Peyer's patch (tissue), 4 donors: ENCODE data around the gene TMEM256. TPM values are rescaled to one million over a fixed set of nuclear protein-coding genes. Genes with fewer than 3 reads are reported as not detected.
"Not testable (repeated sequence)": the region's sequence is repeated elsewhere in the genome, so short reads cannot be mapped to it uniquely, and the experiment has no call there.

ENCODE experiments used
- DNase-seq, 3 donors: peaks; one replicate each; pipeline ENCODE4 v3.0.0-alpha.2; 2017 to 2019
- H3K27ac ChIP-seq, 4 donors: fragments of 200-600 bp; sonication (generic); one replicate each; pipeline ENCODE4 v1.5.1; 2016 to 2019
- H3K27me3 ChIP-seq, 2 donors: fragments of 200-600 bp; sonication (generic); one replicate each; pipeline ENCODE4 v1.5.1; 2019
- H3K36me3 ChIP-seq, 3 donors: fragments of 200-600 bp; sonication (generic); one replicate each; pipeline ENCODE4 v1.5.1; 2016 to 2019
- H3K4me1 ChIP-seq, 4 donors: fragments of 200-600 bp; sonication (generic); one replicate each; pipeline ENCODE4 v1.5.1; 2016 to 2019
- H3K4me3 ChIP-seq, 4 donors: fragments of 200-600 bp; sonication (generic); 1 replicate in 3 of 4; 2 replicates in 1 of 4; pipeline ENCODE4 v1.5.1; 2016 to 2019; ENCODE audit warnings: mild to moderate bottlenecking in 1 of 4
- H3K9me3 ChIP-seq, 4 donors: fragments of 200-600 bp; sonication (generic); one replicate each; pipeline ENCODE4 v1.5.1; 2016 to 2019; ENCODE audit warnings: mild to moderate bottlenecking in 1 of 4
- CTCF ChIP-seq, 6 experiments: fragments of 450-650 bp in 4 of 6; fragments of 200-600 bp in 2 of 6; sonication (generic) in 1 of 6; IDR thresholded peaks; one replicate each; pipeline ENCODE4 v1.5.1; 2017 to 2019; ENCODE audit warnings: antibody characterized with exemption in 6 of 6, mild to moderate bottlenecking in 3 of 6, moderate library complexity in 1 of 6
- POLR2A ChIP-seq, 2 donors: fragments of 450-650 bp; IDR thresholded peaks; one replicate each; pipeline ENCODE4 v1.5.1; 2017; ENCODE audit warnings: antibody characterized with exemption in 2 of 2, mild to moderate bottlenecking in 2 of 2, moderate library complexity in 2 of 2
- total RNA-seq, 4 donors: library from RNA; depleted of rRNA; stranded (reverse); fragments of >200 nt; gene quantifications; one replicate each; pipeline ENCODE4 v1.1.0, GENCODE V29; 2016

The TMEM256 gene
- total RNA-seq, 4 donors from 2014 or later = 37.1 to 334 (median 126) TPM

DNA sequence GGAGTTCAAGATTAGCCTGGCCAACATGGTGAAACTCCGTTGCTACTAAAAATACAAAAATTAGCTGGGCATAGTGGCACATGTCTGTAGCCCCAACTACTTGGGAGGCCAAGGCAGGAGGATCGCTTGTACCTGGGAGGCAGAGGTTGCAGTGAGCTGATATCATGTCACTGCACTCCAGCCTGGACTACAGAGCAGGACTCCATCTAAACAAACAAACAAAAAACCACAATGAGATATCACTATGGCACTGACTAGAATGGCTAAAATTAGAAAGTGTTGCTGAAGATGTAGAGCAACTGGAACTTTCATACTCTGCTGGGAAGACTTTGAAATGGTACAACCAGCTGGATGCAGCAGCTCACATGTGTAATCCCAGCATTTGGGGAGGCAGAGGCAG, 29.5 kb downstream of the TMEM256 start:
- H3K36me3 ChIP-seq = no peaks in the 10 kb centered on the region
- H3K27ac ChIP-seq = no peak overlapping the region
- no peaks in the 10 kb centered on the region for H3K9me3 ChIP-seq
- no peaks in the 10 kb centered on the region for H3K4me1 ChIP-seq
- H3K4me3 ChIP-seq = no peak overlapping the region
- TF ChIP-seq POLR2A (IDR thresholded peaks at IDR 0.05) (no peak), CTCF (IDR thresholded peaks at IDR 0.05) (no peak)
- no peaks in the 10 kb centered on the region for H3K27me3 ChIP-seq
- DNase-seq = no peak

DNA sequence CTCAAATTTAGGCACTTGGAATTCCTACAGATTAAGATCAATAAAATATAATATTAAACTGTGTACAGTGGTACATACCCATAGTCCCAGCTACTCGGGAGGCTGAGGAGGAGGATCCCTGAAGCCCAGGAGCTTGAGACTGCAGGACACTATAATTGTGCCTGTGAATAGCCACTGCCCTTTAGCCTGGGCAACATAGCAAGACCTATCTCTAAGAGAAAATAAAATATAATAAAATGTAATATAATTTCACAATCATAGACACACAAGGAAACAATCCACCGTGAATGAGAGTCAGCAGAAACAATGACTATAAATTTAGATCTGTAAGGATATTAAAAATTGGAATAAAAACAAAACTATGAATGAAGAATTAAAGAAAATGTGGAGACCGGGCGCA, 33.0 kb downstream of the TMEM256 start:
- TF ChIP-seq CTCF (IDR thresholded peaks at IDR 0.05) = no peak
- TF ChIP-seq POLR2A (IDR thresholded peaks at IDR 0.05) = no peak
- Histone ChIP-seq H3K9me3 (no peaks in the 10 kb centered on the region), H3K4me1 (no peaks in the 10 kb centered on the region), H3K27me3 (no peaks in the 10 kb centered on the region), H3K4me3 (no peak overlapping the region), H3K36me3 (no peaks in the 10 kb centered on the region), H3K27ac (no peak overlapping the region)
- no peak for DNase-seq

- Histone ChIP-seq H3K4me3 (no peak overlapping the region), H3K27me3 (no peaks in the 10 kb centered on the region), H3K9me3 (no peaks in the 10 kb centered on the region), H3K27ac (no peak overlapping the region), H3K4me1 (no peaks in the 10 kb centered on the region), H3K36me3 (no peaks in the 10 kb centered on the region)
- no peak for DNase-seq
- TF ChIP-seq CTCF (IDR thresholded peaks at IDR 0.05) (no peak), POLR2A (IDR thresholded peaks at IDR 0.05) (no peak)
Observed at GRCh38 chr17:7369825-7370224, 34.1 kb downstream of the TMEM256 start.

- H3K4me3 ChIP-seq, H3K27me3 ChIP-seq, H3K4me1 ChIP-seq, H3K27ac ChIP-seq, H3K9me3 ChIP-seq, H3K36me3 ChIP-seq, DNase-seq: not testable (repeated sequence)
Observed at GRCh38 chr17:7368599-7368994, 35.3 kb downstream of the TMEM256 start.

DNA sequence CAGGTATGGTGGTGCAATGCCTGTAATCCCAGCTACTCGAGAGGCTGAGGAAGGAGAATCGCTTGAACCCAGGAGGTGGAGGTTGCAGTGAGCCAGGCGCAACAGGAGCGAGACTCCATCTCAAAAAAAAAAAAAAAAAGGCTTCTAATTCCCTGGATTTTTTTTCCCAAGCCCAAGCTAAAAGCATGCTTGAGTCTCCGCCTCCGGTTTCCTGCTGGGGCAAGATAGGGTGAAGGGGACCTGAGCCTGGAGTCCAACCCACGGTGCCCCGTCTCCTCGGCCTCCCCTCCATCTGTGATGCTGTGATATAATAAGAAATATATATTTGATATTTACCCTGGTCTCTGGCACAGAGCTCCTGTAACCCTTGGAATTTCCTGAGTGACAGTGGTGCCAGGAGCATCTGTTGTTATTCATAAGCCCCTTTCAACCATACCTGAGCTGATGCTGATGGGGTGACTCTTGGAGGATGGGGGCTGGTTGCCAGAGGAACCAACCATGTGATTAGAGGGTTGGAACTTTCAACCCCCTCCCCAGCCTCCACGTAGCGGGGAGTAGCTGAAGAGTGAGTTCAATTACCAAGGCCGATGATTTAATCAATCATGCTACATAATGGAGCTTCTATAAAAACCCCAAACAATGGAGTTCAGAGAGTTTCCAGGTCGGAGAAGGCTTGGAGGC, 35.8 kb downstream of the TMEM256 start:
- no peaks in the 10 kb centered on the region for H3K27me3 ChIP-seq
- H3K27ac ChIP-seq = no peak overlapping the region
- no peak overlapping the region for H3K4me3 ChIP-seq
- H3K4me1 ChIP-seq = no peaks in the 10 kb centered on the region
- no peaks in the 10 kb centered on the region for H3K9me3 ChIP-seq
- no peak for DNase-seq
- TF ChIP-seq CTCF (IDR thresholded peaks at IDR 0.05) (no peak), POLR2A (IDR thresholded peaks at IDR 0.05) (no peak)
- no peaks in the 10 kb centered on the region for H3K36me3 ChIP-seq

- no peaks in the 10 kb centered on the region for H3K36me3 ChIP-seq
- TF ChIP-seq CTCF (IDR thresholded peaks at IDR 0.05) = no peak
- no peak for TF ChIP-seq POLR2A (IDR thresholded peaks at IDR 0.05)
Observed at GRCh38 chr17:7367083-7367482, 36.8 kb downstream of the TMEM256 start.

GRCh38 chr17:7365963-7366362, 37.9 kb downstream of the TMEM256 start:
- DNase-seq, H3K4me1 ChIP-seq, H3K27me3 ChIP-seq, H3K4me3 ChIP-seq, H3K36me3 ChIP-seq, H3K9me3 ChIP-seq, H3K27ac ChIP-seq: not testable (repeated sequence)

More at GRCh38 chr17:7367083-7367482, 36.8 kb downstream of the TMEM256 start:
- H3K4me1 ChIP-seq = no peaks in the 10 kb centered on the region
- H3K4me3 ChIP-seq = no peak overlapping the region
- DNase-seq = no peak
- no peaks in the 10 kb centered on the region for H3K27me3 ChIP-seq
- H3K9me3 ChIP-seq = no peaks in the 10 kb centered on the region
- H3K27ac ChIP-seq = no peak overlapping the region
